Left ventricle myocardium inferior (tissue), 1 donor: ENCODE measurements around the gene IL13RA2. TPM values are rescaled to one million over a fixed set of nuclear protein-coding genes. Genes with fewer than 3 reads are reported as not detected.

ENCODE experiments used
- DNase-seq: peaks from one replicate; pipeline ENCODE4 v3.0.0-alpha.2; 2020
- H3K27ac ChIP-seq: fragments of 200-600 bp; replicated peaks from 2 replicates; pipeline ENCODE4 v1.8.0; 2021
- H3K27me3 ChIP-seq: fragments of 200-600 bp; 2 replicates; pipeline ENCODE4 v1.8.0; 2021; ENCODE audit warnings: low read depth
- H3K36me3 ChIP-seq: fragments of 200-600 bp; 2 replicates; pipeline ENCODE4 v1.8.0; 2021
- H3K4me1 ChIP-seq: fragments of 200-600 bp; 2 replicates; pipeline ENCODE4 v1.8.0; 2021
- H3K4me3 ChIP-seq: fragments of 200-600 bp; 2 replicates; pipeline ENCODE4 v1.8.0; 2021; ENCODE audit warnings: mild to moderate bottlenecking, moderate library complexity
- H3K9me3 ChIP-seq: fragments of 200-600 bp; replicated peaks from 2 replicates; pipeline ENCODE4 v1.8.0; 2021
- intact Hi-C: fragments of 100-400 bp; cut with micrococcal nuclease; formaldehyde crosslinking; loops from one replicate; pipeline ENCODE4 v1.11.0; 2022
- long read RNA-seq: library from polyadenylated mRNA; unstranded; transcript quantifications from one replicate; pipeline ENCODE4 v2.0.0, GENCODE V29; 2021
- total RNA-seq: library from RNA; stranded (reverse); fragmentation: NEBNext Ultra II Directional; extraction: Animal tissue kit (Norgen Biotek cat#: 25700); gene quantifications from one replicate; pipeline ENCODE4 v1.2.1, GENCODE V29; 2021
- TF ChIP-seq, protein P1 (sequence below): fragments of 200-600 bp; IDR thresholded peaks from 2 replicates; pipeline ENCODE4 v1.8.0; 2021; ENCODE audit warnings: antibody characterized with exemption, mild to moderate bottlenecking, borderline replicate concordance
- donor health status: DM: no; HTN: yes; CAD: no; lungs with severe emphysema.

The IL13RA2 gene, protein sequence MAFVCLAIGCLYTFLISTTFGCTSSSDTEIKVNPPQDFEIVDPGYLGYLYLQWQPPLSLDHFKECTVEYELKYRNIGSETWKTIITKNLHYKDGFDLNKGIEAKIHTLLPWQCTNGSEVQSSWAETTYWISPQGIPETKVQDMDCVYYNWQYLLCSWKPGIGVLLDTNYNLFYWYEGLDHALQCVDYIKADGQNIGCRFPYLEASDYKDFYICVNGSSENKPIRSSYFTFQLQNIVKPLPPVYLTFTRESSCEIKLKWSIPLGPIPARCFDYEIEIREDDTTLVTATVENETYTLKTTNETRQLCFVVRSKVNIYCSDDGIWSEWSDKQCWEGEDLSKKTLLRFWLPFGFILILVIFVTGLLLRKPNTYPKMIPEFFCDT
- total RNA-seq: not detected
- long read RNA-seq: 0 reads

DNA sequence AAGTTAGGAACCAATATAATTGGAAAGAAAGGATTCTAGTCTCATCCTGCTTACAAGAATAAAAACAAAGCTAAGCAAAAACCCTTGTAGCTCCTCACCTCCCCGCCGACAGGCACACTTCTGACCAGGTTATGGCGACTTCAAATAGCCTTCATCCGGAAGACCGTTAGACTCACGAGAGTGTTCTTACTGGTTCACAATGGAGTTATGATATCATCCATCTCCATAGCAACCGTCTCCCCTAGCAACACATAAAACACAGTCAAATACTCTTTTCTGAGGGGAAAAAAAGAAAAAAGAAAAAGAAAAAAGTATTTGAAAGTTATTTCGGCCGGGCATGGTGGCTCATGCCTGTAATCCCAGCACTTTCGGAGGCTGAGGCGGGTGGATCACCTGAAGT lies at the start of gene IL13RA2:
Gene IL13RA2, minus strand, starts transcription at position 162 of the 400 bp plus-strand sequence. CDS start 347 bp downstream, outside the sequence.
- intact Hi-C loops: no loop called here
- Histone ChIP-seq H3K36me3 (no peaks in the 10 kb centered on the region), H3K4me3 (no peak within 1 kb of the TSS), H3K27me3 (no peaks in the 10 kb centered on the region), H3K4me1 (no peaks in the 10 kb centered on the region), H3K9me3 (no peaks in the 10 kb centered on the region), H3K27ac (no peak within 1 kb of the TSS)
- DNase-seq: no peak
- TF ChIP-seq, protein P1, sequence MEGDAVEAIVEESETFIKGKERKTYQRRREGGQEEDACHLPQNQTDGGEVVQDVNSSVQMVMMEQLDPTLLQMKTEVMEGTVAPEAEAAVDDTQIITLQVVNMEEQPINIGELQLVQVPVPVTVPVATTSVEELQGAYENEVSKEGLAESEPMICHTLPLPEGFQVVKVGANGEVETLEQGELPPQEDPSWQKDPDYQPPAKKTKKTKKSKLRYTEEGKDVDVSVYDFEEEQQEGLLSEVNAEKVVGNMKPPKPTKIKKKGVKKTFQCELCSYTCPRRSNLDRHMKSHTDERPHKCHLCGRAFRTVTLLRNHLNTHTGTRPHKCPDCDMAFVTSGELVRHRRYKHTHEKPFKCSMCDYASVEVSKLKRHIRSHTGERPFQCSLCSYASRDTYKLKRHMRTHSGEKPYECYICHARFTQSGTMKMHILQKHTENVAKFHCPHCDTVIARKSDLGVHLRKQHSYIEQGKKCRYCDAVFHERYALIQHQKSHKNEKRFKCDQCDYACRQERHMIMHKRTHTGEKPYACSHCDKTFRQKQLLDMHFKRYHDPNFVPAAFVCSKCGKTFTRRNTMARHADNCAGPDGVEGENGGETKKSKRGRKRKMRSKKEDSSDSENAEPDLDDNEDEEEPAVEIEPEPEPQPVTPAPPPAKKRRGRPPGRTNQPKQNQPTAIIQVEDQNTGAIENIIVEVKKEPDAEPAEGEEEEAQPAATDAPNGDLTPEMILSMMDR: no peak

DNA sequence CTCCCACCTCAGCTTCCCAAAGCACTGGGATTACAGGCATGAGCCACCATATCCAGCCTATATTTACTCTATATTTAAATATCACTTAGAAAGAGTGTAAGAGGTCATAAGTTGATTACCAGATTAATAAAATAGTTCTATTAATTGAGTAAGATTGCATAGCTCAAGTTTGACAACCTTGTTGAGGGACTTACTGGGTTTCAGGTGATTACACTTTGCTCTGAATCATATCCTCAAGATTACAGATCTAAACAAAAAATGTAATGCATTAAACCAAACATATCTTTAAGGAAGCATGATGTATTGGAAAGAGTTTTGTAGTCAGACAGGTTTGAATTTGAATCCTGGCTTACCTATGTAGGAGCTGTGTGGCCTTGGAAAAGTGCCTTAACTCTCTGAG lies 47.9 kb upstream of the IL13RA2 start:
- intact Hi-C loops: no loop called here
- no peak overlapping the region for H3K27ac ChIP-seq
- TF ChIP-seq, protein P1: no peak

DNA sequence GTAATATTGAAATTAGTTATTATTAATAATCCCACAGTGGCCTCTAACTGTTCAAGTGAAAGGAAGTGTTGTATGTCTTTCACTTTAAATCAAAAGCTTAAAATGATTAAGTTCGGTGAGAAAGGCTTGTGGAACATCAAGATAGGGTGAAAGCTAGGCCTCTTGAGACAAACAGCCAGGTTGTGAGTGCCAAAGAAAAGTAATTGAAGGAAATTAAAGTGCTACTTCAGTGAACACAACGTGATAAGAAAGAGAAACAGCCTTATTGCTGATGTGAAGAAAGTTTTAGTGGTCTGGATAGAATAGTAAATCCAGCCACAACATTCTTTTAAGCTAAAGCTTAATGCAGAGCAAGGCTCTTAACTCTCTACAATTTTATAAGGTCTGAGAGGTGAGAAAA lies 42.6 kb upstream of the IL13RA2 start:
- TF ChIP-seq, protein P1: no peak
- DNase-seq: no peak
- H3K27me3 ChIP-seq: no peaks in the 10 kb centered on the region
- H3K27ac ChIP-seq: no peak overlapping the region
- no peak overlapping the region for H3K4me3 ChIP-seq
- intact Hi-C loops: no loop called here
- H3K4me1 ChIP-seq: peaks cover 13% of the 10 kb centered on the region
- H3K9me3 ChIP-seq: peaks cover 8% of the 10 kb centered on the region
- H3K36me3 ChIP-seq: no peaks in the 10 kb centered on the region

More for the DNA sequence above, 47.9 kb upstream of the IL13RA2 start:
- no peak for DNase-seq
- no peak overlapping the region for H3K4me3 ChIP-seq
- no peaks in the 10 kb centered on the region for H3K36me3 ChIP-seq
- H3K4me1 ChIP-seq: peaks cover 5% of the 10 kb centered on the region
- peaks cover 8% of the 10 kb centered on the region for H3K9me3 ChIP-seq
- H3K27me3 ChIP-seq: no peaks in the 10 kb centered on the region

DNA sequence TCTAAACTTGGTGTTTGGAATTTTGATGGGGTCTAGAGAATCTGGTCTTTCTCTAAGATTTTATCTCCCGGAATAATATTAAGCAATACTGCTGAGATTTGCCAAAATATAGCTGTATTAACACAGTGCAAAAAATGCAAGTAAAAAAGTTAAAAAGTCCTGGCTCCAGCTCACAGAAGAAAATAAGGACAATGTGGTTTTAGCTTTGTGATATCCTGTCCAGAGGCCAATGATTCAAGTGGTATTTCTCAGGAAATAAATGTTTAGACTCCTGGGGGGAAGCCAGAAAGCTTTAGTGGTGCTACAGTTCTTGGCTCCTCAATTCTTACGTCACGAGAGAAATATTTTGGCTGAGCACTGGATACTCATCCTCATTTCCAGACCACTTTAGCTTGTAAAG lies 40.9 kb upstream of the IL13RA2 start:
- Histone ChIP-seq H3K4me3 (no peak overlapping the region), H3K4me1 (peaks cover 13% of the 10 kb centered on the region), H3K9me3 (peaks cover 8% of the 10 kb centered on the region), H3K36me3 (no peaks in the 10 kb centered on the region), H3K27me3 (no peaks in the 10 kb centered on the region), H3K27ac (peak overlapping the region; percentile 50)
- intact Hi-C loops: no loop called here
- DNase-seq: no peak
- TF ChIP-seq, protein P1: no peak

DNA sequence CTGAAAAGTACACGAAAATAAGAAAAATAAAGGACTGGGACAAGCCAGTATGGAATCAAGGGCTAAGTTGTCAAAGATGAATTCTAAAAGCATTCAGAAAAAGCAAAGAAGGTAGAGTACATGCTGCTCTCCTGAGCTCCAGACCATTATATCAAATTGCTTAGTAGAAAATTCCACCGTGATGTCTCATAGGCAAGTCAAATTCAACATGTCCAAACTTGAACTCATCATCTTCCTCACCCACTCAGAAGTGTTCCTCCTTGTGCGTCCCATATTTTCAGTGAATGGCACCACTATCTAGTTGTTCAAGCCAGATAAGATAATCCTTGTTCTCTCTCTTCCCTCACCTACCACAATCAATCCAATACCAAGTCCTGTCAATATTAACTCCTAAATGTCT lies 37.5 kb upstream of the IL13RA2 start:
- H3K4me3 ChIP-seq: no peak overlapping the region
- H3K9me3 ChIP-seq: no peaks in the 10 kb centered on the region
- peaks cover 13% of the 10 kb centered on the region for H3K4me1 ChIP-seq
- intact Hi-C loops: no loop called here
- H3K27me3 ChIP-seq: no peaks in the 10 kb centered on the region
- no peak overlapping the region for H3K27ac ChIP-seq
- TF ChIP-seq, protein P1: no peak
- H3K36me3 ChIP-seq: no peaks in the 10 kb centered on the region
- DNase-seq: no peak
